WTC11 (cell line): Measurements from ENCODE around the gene PTGIS. TPM values are rescaled to one million over a fixed set of nuclear protein-coding genes. Genes with fewer than 3 reads are reported as not detected.

ENCODE experiments used
- ATF2 ChIP-seq: sonication (generic); formaldehyde crosslinking; IDR thresholded peaks from 2 replicates; pipeline ENCODE4 v1.8.1; 2022; ENCODE audit warnings: low read depth, missing genetic modification reagents, borderline replicate concordance
- ATF6 ChIP-seq: sonication (generic); formaldehyde crosslinking; IDR thresholded peaks from 2 replicates; pipeline ENCODE4 v1.8.1; 2023; ENCODE audit warnings: mild to moderate bottlenecking, missing genetic modification reagents
- ESRRA ChIP-seq: sonication (generic); formaldehyde crosslinking; IDR thresholded peaks from 2 replicates; pipeline ENCODE4 v1.8.1; 2022; ENCODE audit warnings: mild to moderate bottlenecking, missing genetic modification reagents, borderline replicate concordance
- ETV6 ChIP-seq: sonication (generic); formaldehyde crosslinking; IDR thresholded peaks from 2 replicates; pipeline ENCODE4 v1.8.1; 2022; ENCODE audit warnings: mild to moderate bottlenecking, missing genetic modification reagents
- FOXP1 ChIP-seq: sonication (generic); formaldehyde crosslinking; IDR thresholded peaks from 2 replicates; pipeline ENCODE4 v1.8.0; 2022; ENCODE audit warnings: missing genetic modification reagents, mild to moderate bottlenecking, moderate library complexity, borderline replicate concordance
- GABPB1 ChIP-seq: sonication (generic); formaldehyde crosslinking; IDR thresholded peaks from 2 replicates; pipeline ENCODE4 v1.8.1; 2023; ENCODE audit warnings: mild to moderate bottlenecking, missing genetic modification reagents
- JUN ChIP-seq: sonication (generic); formaldehyde crosslinking; IDR thresholded peaks from 2 replicates; pipeline ENCODE4 v1.8.0; 2023; ENCODE audit warnings: mild to moderate bottlenecking, missing genetic modification reagents
- MYBL2 ChIP-seq: sonication (generic); formaldehyde crosslinking; IDR thresholded peaks from 2 replicates; pipeline ENCODE4 v1.8.1; 2023; ENCODE audit warnings: mild to moderate bottlenecking, moderate library complexity, missing genetic modification reagents
- NR1H2 ChIP-seq: sonication (generic); formaldehyde crosslinking; IDR thresholded peaks from 2 replicates; pipeline ENCODE4 v1.9.0; 2021; ENCODE audit warnings: mild to moderate bottlenecking, moderate library complexity, missing genetic modification reagents
- PRDM15 ChIP-seq: sonication (generic); formaldehyde crosslinking; IDR thresholded peaks from 2 replicates; pipeline ENCODE4 v1.8.0; 2022; ENCODE audit warnings: missing genetic modification reagents
- RELA ChIP-seq: sonication (generic); formaldehyde crosslinking; IDR thresholded peaks from 2 replicates; pipeline ENCODE4 v1.8.1; 2022; ENCODE audit warnings: missing genetic modification reagents, mild to moderate bottlenecking, borderline replicate concordance
- SOX15 ChIP-seq: fragments of 250-450 bp; sonication (Bioruptor Pico); IDR thresholded peaks from 2 replicates; pipeline ENCODE4 v1.9.0; 2021; ENCODE audit warnings: mild to moderate bottlenecking
- TEAD1 ChIP-seq: sonication (generic); formaldehyde crosslinking; IDR thresholded peaks from 2 replicates; pipeline ENCODE4 v1.8.0; 2022; ENCODE audit warnings: mild to moderate bottlenecking, missing genetic modification reagents
- TEAD4 ChIP-seq: sonication (generic); formaldehyde crosslinking; IDR thresholded peaks from 2 replicates; pipeline ENCODE4 v1.8.0; 2022; ENCODE audit warnings: mild to moderate bottlenecking, missing genetic modification reagents
- ZBTB21 ChIP-seq: sonication (generic); formaldehyde crosslinking; IDR thresholded peaks from 2 replicates; pipeline ENCODE4 v1.8.1; 2023; ENCODE audit warnings: mild to moderate bottlenecking, missing genetic modification reagents, borderline replicate concordance
- ZNF232 ChIP-seq: sonication (generic); formaldehyde crosslinking; IDR thresholded peaks from 2 replicates; pipeline ENCODE4 v1.8.0; 2022; ENCODE audit warnings: mild to moderate bottlenecking, missing genetic modification reagents
- ZNF396 ChIP-seq: fragments of 250-450 bp; sonication (Bioruptor Pico); IDR thresholded peaks from 2 replicates; pipeline ENCODE4 v1.8.0; 2021; ENCODE audit warnings: mild to moderate bottlenecking, moderate library complexity, borderline replicate concordance
- ZNF532 ChIP-seq: fragments of 250-450 bp; sonication (Bioruptor Pico); IDR thresholded peaks from 2 replicates; pipeline ENCODE4 v1.9.0; 2021; ENCODE audit warnings: mild to moderate bottlenecking, borderline replicate concordance
- total RNA-seq: library from RNA; stranded (reverse); gene quantifications from 3 replicates; pipeline ENCODE4 v1.2.3, GENCODE V29; 2021
- TF ChIP-seq, protein P1 (sequence below): sonication (generic); formaldehyde crosslinking; IDR thresholded peaks from 2 replicates; pipeline ENCODE4 v1.8.1; 2022; ENCODE audit warnings: missing genetic modification reagents, borderline replicate concordance

PTGIS gene
- total RNA-seq, 1 experiment from 2014 or later: 24.3 TPM

DNA sequence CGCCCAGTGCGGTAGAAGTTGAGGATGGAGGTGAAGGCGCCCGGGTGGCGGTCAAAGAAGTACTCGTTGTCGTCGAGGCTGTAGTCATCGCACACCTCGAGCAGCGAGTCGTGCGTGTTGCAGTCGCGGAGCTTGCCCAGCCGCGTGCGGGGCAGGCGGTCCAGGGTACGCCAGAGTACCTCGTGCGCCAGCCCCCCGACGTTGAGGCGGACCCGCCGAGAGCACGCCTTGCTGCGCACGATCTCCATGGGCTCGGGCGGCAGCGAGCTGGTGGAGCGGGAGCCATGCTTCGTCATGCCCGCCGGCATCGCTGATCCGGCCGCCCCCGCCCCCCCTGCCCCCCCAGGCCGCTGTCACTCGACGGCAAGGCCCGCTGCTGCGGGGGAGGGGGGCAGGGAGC is 85.8 kb downstream of the PTGIS start (continued):
- TF ChIP-seq SOX15 (CRISPR knock-in tag): no peak
- 0 out of 2 replicates have a peak, but pooled peaks have one; percentile 29 for TF ChIP-seq ESRRA
- TF ChIP-seq PRDM15 (CRISPR knock-in tag): no peak
- no peak for TF ChIP-seq TEAD1
- TF ChIP-seq TEAD4 (CRISPR knock-in tag): no peak
- TF ChIP-seq RELA (CRISPR knock-in tag): no peak
- no peak for TF ChIP-seq ATF6
- no peak for TF ChIP-seq FOXP1 (CRISPR knock-in tag)
- TF ChIP-seq ZNF396: no peak
- no peak for TF ChIP-seq MYBL2 (CRISPR knock-in tag)
- no peak for TF ChIP-seq GABPB1 (CRISPR knock-in tag)
- no peak for TF ChIP-seq ZBTB21 (CRISPR knock-in tag)
- TF ChIP-seq NR1H2 (CRISPR knock-in tag): 0 out of 2 replicates have a peak, but pooled peaks have one; percentile 30
- TF ChIP-seq JUN (CRISPR knock-in tag): no peak
- 0 out of 2 replicates have a peak, but pooled peaks have one; percentile 9 for TF ChIP-seq ATF2 (CRISPR knock-in tag)
- no peak for TF ChIP-seq ETV6 (CRISPR knock-in tag)
- TF ChIP-seq, protein P1, sequence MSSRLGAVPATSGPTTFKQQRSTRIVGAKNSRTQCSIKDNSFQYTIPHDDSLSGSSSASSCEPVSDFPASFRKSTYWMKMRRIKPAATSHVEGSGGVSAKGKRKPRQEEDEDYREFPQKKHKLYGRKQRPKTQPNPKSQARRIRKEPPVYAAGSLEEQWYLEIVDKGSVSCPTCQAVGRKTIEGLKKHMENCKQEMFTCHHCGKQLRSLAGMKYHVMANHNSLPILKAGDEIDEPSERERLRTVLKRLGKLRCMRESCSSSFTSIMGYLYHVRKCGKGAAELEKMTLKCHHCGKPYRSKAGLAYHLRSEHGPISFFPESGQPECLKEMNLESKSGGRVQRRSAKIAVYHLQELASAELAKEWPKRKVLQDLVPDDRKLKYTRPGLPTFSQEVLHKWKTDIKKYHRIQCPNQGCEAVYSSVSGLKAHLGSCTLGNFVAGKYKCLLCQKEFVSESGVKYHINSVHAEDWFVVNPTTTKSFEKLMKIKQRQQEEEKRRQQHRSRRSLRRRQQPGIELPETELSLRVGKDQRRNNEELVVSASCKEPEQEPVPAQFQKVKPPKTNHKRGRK (CRISPR knock-in tag): no peak
- TF ChIP-seq ZNF532 (CRISPR knock-in tag): no peak
- no peak for TF ChIP-seq ZNF232 (CRISPR knock-in tag)
- TF ChIP-seq, all 79 proteins: peak for 8
